IgD-negative memory B cell (primary cell): ENCODE results near the gene QRFP. TPM values are rescaled to one million over a fixed set of nuclear protein-coding genes. Genes with fewer than 3 reads are reported as not detected.

Source experiments
- H3K27ac Mint-ChIP-seq, 3 donors: one replicate each; pipeline ENCODE4 v1.8.0; 2020 to 2022; ENCODE audit warnings: mild to moderate bottlenecking in 3 of 3, mixed read lengths in 3 of 3, moderate library complexity in 1 of 3
- H3K27me3 Mint-ChIP-seq: one replicate; pipeline ENCODE4 v1.8.0; 2021; ENCODE audit warnings: mixed read lengths
- H3K36me3 Mint-ChIP-seq: one replicate; pipeline ENCODE4 v1.8.0; 2020; ENCODE audit warnings: mild to moderate bottlenecking, mixed read lengths
- H3K4me1 Mint-ChIP-seq, 3 donors: one replicate each; pipeline ENCODE4 v1.8.0; 2020 to 2022; ENCODE audit warnings: mixed read lengths in 3 of 3, mild to moderate bottlenecking in 1 of 3
- H3K4me3 Mint-ChIP-seq, 4 donors: one replicate each; pipeline ENCODE4 v1.8.0; 2020 to 2022; ENCODE audit warnings: mild to moderate bottlenecking in 4 of 4, mixed read lengths in 4 of 4, moderate library complexity in 3 of 4
- H3K9me3 Mint-ChIP-seq, 3 donors: one replicate each; pipeline ENCODE4 v1.8.0; 2020 to 2021; ENCODE audit warnings: mixed read lengths in 3 of 3, mild to moderate bottlenecking in 1 of 3
- polyA plus RNA-seq: library from polyadenylated mRNA; unstranded; fragments of 300-500 nt; fragmentation: Illumina TruSeq; gene quantifications from one replicate; pipeline ENCODE4 v1.2.3, GENCODE V29; 2021

QRFP gene
- polyA plus RNA-seq, 1 donor from 2014 or later, result not detected

- Mint-ChIP-seq H3K36me3 (no peaks in the 10 kb centered on the region), H3K27ac (no peak overlapping the region), H3K27me3 (peaks cover 48% of the 10 kb centered on the region), H3K4me1 (peaks cover 0 to 12% (median 11%) of the 10 kb centered on the region in 3 donors), H3K4me3 (peak overlapping the region in 3 of 4 donors; percentile 7 to 78 (median 49)), H3K9me3 (no peaks in the 10 kb centered on the region)
Observed at GRCh38 chr9:130937146-130938076, 40.8 kb upstream of the QRFP start.

GRCh38 chr9:130936285-130937117, 39.9 kb upstream of the QRFP start:
- Mint-ChIP-seq H3K27me3 (peaks cover 57% of the 10 kb centered on the region), H3K9me3 (no peaks in the 10 kb centered on the region), H3K4me3 (peak overlapping the region in 3 of 4 donors; percentile 7 to 58 (median 49)), H3K27ac (no peak overlapping the region), H3K4me1 (peaks cover 5 to 21% (median 15%) of the 10 kb centered on the region in 3 donors), H3K36me3 (no peaks in the 10 kb centered on the region)

- Mint-ChIP-seq H3K4me3 (no peak overlapping the region), H3K27me3 (peaks cover 55% of the 10 kb centered on the region), H3K9me3 (no peaks in the 10 kb centered on the region), H3K27ac (no peak overlapping the region), H3K36me3 (no peaks in the 10 kb centered on the region), H3K4me1 (peaks cover 8 to 24% (median 17%) of the 10 kb centered on the region in 3 donors)
Observed at GRCh38 chr9:130935648-130936271, 39.1 kb upstream of the QRFP start.

DNA sequence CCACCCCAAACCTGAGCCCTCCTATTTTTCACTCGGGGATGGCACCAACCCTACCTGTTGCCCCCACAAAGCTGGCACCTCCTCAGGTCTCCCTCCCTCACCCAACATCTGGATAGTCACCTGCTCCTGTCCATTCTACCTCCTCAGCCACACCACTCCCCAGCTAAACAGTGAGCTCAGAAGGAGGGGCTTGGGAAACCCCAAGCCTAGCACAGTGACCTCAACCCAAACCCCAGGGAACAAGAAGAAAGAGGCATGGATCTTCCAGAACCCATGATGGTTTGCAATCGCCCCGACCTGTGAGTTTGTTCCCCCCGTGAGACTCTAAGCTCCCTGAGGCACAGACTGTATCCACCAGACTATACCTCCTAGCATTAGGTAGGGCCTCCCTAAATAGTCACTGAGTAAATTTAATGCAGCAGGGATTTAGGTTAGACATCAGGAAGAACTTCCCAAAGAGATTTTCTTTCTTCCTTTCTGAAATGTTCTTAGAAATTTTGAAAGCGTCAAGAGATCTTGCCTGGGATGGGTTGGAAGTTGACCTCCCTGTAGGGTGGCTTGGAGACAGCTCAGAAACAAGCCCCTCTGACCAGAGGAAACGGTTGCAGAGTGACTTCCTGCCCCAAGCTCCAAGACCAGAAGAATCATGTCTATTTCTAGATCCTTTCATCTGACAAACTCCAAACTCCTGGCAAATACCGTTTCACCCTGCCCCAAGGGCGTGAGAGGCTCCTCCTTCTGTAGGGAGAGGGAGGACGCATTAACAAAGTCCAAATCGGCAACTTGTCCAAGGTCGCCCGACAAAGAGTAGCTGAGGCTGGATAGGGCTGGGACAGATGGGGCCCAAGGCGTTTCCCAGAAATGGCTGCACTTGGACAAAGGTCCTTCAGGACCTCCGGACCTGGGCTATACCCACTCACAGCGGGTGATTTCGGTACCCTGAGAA, 38.4 kb upstream of the QRFP start:
- H3K9me3 Mint-ChIP-seq, result no peaks in the 10 kb centered on the region
- peaks cover 8 to 21% (median 14%) of the 10 kb centered on the region in 3 donors for H3K4me1 Mint-ChIP-seq
- H3K27me3 Mint-ChIP-seq, result peaks cover 55% of the 10 kb centered on the region
- H3K36me3 Mint-ChIP-seq, result no peaks in the 10 kb centered on the region
- no peak overlapping the region for H3K27ac Mint-ChIP-seq
- H3K4me3 Mint-ChIP-seq, result no peak overlapping the region

DNA sequence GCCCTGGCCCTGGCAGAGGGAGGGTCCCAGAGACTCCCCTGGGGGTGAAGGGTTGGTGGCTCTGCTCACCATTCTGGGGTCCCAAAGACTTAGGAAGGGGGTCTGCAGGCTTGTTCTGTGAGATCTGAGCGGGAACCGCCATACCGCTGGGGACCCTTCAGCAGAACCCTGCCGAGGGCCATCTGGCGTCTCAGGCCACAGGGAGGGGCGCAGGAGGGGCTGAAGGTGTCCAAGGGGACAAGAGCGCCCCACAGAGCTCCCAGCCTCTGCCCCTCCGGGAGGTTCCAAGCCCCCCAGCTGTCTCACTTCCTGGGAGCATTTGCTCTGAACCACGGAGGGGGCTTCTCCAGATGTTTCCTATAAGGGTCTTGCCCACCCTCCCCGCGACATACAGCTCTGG, 37.6 kb upstream of the QRFP start:
- H3K4me3 Mint-ChIP-seq, result no peak overlapping the region
- peaks cover 55% of the 10 kb centered on the region for H3K27me3 Mint-ChIP-seq
- no peak overlapping the region for H3K27ac Mint-ChIP-seq
- H3K9me3 Mint-ChIP-seq, result no peaks in the 10 kb centered on the region
- H3K36me3 Mint-ChIP-seq, result no peaks in the 10 kb centered on the region
- H3K4me1 Mint-ChIP-seq, result peaks cover 8 to 21% (median 14%) of the 10 kb centered on the region in 3 donors

DNA sequence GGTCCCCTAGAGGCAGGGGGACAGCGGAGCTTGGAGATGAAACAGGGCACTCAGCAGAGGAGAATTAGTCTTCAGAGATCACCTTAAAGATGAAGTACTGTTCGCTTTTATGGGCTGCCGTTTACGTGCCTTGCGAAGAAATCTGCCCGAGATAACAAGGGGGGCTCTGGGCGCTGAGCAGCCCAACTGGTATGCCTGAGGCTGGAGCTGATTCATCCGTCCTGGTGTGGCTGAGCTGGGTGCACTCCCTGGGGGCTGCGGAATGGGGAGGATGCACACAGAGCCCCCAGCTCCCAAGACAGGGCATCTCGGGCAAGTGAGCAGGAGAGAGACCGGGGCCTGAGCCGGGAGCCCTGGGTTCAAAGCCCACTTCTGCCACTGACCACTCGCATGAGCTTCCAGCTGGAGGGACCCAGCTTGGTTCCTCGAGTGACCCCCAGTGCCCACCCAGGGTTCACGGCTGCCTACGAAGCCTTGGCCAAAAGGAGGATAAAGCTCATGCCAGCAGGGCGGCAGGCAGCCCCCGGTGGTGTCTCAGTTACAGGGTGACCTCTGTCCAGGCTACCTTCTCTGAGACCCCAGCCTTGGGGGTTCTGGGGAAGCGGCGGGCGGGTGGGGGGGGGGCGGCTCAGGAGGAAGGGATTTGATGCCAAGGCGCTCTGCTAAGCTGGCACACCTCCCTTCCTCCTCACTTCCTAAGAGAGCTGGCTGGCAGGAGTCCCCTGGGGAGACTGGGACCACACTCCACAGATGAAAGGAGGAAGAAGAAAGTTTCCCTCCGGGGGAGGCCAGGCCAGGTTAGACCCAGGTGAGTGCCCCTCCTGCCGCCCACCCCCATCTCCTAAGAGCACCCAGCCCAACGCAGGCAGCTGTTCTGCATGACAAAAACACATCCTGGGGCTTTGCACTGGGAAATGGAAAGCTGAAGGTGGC, 36.8 kb upstream of the QRFP start:
- Mint-ChIP-seq H3K27ac (no peak overlapping the region), H3K36me3 (no peaks in the 10 kb centered on the region), H3K27me3 (peaks cover 54% of the 10 kb centered on the region), H3K9me3 (no peaks in the 10 kb centered on the region), H3K4me3 (no peak overlapping the region), H3K4me1 (peaks cover 8 to 20% (median 14%) of the 10 kb centered on the region in 3 donors)

DNA sequence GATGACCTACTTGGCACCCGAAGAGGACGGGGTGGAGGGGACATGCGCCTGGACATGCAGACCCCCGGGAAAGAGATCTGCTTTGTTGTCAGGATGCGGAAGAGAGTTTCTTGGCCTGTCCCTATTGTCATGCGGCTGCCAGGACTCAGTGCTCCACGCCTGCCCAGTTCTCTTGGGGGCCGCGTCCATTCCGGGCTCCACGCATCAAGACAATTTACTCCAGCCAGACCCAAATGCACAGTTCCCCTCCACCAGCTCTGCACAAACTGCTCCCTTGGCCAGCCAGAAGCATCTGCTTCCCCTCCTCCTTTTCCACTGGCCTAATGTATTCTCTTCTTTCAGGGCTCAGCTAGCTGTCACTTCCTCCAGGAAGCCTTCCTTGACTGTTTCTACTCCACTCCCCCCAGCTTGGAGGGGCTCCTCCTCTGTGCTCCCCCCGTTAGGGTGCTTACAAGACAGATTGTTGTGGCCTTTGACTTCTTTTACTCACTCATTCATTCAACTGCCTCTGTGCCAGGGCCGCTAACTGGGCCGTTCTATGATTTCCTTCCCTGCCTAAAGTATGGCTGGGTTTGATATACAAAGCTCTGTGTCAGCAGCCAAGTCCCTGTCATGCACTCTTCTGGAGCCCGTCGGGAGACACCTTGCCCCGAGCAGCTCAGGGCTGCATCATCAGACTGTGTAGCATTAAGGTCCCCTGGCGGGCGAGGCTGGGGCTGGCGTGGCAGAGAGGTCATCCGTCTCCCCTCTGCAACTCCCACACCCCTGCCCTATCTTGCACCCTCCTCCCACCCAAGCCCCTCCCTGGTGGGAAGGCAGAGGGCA, 35.9 kb upstream of the QRFP start:
- peaks cover 55% of the 10 kb centered on the region for H3K27me3 Mint-ChIP-seq
- H3K36me3 Mint-ChIP-seq, result no peaks in the 10 kb centered on the region
- peak overlapping the region in 1 of 3 donors; percentile 33 for H3K27ac Mint-ChIP-seq
- peaks cover 8 to 18% (median 16%) of the 10 kb centered on the region in 3 donors for H3K4me1 Mint-ChIP-seq
- no peak overlapping the region for H3K4me3 Mint-ChIP-seq
- H3K9me3 Mint-ChIP-seq, result no peaks in the 10 kb centered on the region

DNA sequence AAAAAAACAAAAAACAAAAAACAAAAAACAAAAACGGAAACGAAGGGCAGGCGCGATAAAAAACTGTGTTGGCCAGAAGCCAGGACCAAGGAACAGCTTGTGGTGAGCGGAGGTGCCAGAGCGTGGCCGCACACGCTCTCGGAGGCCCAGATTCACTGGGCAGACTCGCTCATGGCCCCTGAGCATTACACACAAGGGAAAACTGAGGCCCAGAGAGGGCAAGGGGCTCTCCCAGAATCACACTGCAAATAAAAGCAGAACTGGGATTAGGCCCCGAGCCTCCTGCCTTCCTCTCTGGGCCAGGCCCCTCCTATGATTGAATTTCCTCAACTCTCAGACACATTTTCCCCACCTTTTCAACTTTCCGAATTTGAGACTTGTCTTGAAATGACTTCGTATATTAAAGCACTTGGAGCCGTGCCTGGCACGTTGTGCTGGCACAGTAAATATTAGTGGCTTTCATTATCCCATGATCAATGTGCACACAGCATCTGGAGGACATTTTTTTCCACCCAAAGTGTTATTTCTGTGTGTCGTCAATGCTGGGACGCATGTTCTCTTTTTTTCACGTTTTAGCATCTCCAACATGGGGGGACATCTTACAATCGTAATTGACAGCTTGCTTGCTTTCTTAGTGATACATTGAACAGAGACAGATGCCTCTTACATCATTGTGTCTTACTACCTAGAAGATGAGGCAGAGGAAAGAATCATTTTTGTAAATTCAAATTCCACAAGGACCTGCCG, 35.1 kb upstream of the QRFP start:
- Mint-ChIP-seq H3K27me3 (peaks cover 49% of the 10 kb centered on the region), H3K4me1 (peaks cover 8 to 18% (median 13%) of the 10 kb centered on the region in 3 donors), H3K36me3 (no peaks in the 10 kb centered on the region), H3K27ac (peak overlapping the region in 2 of 3 donors; percentile 33 to 63), H3K9me3 (no peaks in the 10 kb centered on the region), H3K4me3 (peak overlapping the region; percentile 0 to 76 (median 24))

DNA sequence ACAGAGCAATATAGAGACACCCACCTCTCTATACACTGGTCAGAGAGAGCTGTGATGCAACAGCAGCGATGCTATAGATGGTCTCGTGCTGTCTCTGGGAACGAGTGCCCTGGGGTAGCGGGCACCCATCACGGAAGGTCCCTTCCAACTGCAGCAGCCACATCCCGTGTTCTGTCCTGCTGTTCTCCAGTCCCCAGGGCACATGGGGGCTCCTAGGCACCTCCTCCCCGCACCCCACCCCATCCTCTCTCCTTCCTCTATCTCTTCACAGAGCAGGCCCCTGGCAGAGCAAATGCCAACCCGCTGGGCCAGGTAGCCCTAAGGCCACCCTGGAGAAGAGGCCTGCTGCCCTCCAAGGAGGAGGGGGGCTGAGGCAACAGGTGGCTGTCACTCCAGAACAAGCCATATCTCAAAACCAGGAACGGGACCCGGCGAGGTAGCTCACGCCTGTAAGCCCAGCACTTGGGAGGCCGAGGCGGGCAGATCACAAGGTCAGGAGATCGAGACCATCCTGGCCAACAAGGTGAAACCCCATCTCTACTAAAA, 34.3 kb upstream of the QRFP start:
- Mint-ChIP-seq H3K27me3 (peaks cover 42% of the 10 kb centered on the region), H3K9me3 (no peaks in the 10 kb centered on the region), H3K27ac (no peak overlapping the region), H3K4me1 (peaks cover 11 to 19% (median 13%) of the 10 kb centered on the region in 3 donors), H3K4me3 (no peak overlapping the region), H3K36me3 (no peaks in the 10 kb centered on the region)

DNA sequence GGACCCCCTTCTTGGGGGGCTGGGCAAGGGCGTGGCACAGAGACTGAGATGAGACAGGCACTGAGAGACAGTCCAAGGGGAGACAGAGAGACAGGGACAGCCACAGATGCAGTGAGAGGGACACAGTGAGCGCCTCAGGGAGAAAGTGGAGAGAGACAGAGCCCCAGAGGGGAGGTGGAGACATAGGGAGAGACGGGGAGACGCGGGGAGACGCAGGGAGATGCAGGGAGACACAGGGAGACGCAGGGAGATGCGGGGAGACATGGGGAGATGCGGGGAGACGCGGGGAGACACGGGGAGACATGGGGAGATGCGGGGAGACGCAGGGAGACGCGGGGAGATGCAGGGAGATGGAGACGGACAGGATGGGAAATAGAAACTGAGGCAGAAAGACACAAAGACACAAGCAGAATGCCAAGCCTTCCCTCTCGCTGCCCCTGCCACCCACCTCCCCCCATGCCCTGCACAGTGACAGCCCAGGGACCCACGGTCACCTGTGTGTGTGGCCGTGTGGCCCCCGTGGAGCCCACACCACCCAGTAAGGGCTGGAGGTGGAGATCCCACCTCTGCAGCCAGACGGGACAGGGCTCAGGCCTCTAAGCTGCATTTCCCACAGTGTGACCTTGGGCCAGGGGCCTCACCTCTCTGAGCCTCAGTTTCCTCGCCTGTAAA, 33.7 kb upstream of the QRFP start:
- peaks cover 11 to 19% (median 13%) of the 10 kb centered on the region in 3 donors for H3K4me1 Mint-ChIP-seq
- H3K4me3 Mint-ChIP-seq, result no peak overlapping the region
- H3K27me3 Mint-ChIP-seq, result peaks cover 39% of the 10 kb centered on the region
- no peak overlapping the region for H3K27ac Mint-ChIP-seq
- no peaks in the 10 kb centered on the region for H3K9me3 Mint-ChIP-seq
- no peaks in the 10 kb centered on the region for H3K36me3 Mint-ChIP-seq

DNA sequence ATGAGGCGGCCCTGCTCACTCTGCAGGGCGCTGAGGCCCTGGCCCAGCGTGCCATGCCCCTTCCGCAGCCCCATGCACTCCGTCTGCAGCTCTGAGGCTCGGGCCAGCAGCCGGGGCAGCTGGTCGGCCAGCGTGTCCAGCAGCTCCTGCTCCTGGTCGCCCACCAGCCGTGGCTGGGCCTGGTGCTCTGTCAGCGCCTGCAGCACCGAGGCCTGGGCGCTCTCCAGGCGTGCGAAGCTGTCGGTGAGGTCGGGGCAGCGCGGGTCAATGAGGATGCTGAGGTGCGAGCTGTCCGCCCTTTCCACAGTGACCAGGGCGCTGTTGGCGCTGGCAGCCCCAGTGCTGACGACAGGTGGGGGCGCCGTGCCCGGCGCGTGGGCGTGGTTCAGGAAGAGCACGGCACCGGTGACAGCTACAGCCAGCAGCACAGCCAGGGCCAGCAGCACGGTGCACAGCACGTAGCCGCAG, 33.0 kb upstream of the QRFP start:
- no peaks in the 10 kb centered on the region for H3K36me3 Mint-ChIP-seq

More for the DNA sequence above, 33.0 kb upstream of the QRFP start:
- Mint-ChIP-seq H3K4me1 (peaks cover 11 to 19% (median 13%) of the 10 kb centered on the region in 3 donors), H3K4me3 (peak overlapping the region in 1 of 4 donors; percentile 39), H3K27ac (no peak overlapping the region), H3K9me3 (no peaks in the 10 kb centered on the region), H3K27me3 (peaks cover 33% of the 10 kb centered on the region)
